HG02759 (cell line): ENCODE data around the gene ARPC1B.
"Not testable (repeated sequence)": the region's sequence is repeated elsewhere in the genome, so short reads cannot be mapped to it uniquely, and the experiment has no call there.

ENCODE experiments used
- ATAC-seq: cut with Tn5 transposase; IDR thresholded peaks from one replicate; pipeline ENCODE4 v1.9.1; 2021; ENCODE audit warnings: mild to moderate bottlenecking, moderate library complexity; ENCODE audit not compliant: unreplicated experiment

The ARPC1B gene

GRCh38 chr7:99366646-99367045 is 7.9 kb upstream of the ARPC1B start:
- ATAC-seq: no peak

GRCh38 chr7:99368750-99369389 is 5.7 kb upstream of the ARPC1B start:
- no peak for ATAC-seq

GRCh38 chr7:99369767-99370391 is 4.7 kb upstream of the ARPC1B start:
- no peak for ATAC-seq

- no peak for ATAC-seq
These were observed 3.1 kb upstream of the ARPC1B start for GRCh38 chr7:99371376-99371920.

- ATAC-seq: no peak
These were observed 2.0 kb upstream of the ARPC1B start for GRCh38 chr7:99372275-99373090.

GRCh38 chr7:99373091-99374066 is 1.2 kb upstream of the ARPC1B start:
- ATAC-seq: no peak

GRCh38 chr7:99375070-99375807 is 709 bp downstream of the ARPC1B start:
- ATAC-seq: peak; percentile 44

- ATAC-seq: no peak
These were observed 4.6 kb downstream of the ARPC1B start for GRCh38 chr7:99379043-99379577.

GRCh38 chr7:99379693-99380031 is 5.1 kb downstream of the ARPC1B start:
- ATAC-seq: not testable (repeated sequence)

GRCh38 chr7:99380032-99380822 is 5.7 kb downstream of the ARPC1B start:
- ATAC-seq: peak; percentile 41

- ATAC-seq: peak; percentile 83
These were observed 6.5 kb downstream of the ARPC1B start for GRCh38 chr7:99380823-99381663.

- ATAC-seq: no peak
These were observed 7.1 kb downstream of the ARPC1B start for GRCh38 chr7:99381664-99382075.

GRCh38 chr7:99383203-99383602 is 8.7 kb downstream of the ARPC1B start:
- ATAC-seq: no peak

- no peak for ATAC-seq
These were observed 9.4 kb downstream of the ARPC1B start for GRCh38 chr7:99383791-99384370.

GRCh38 chr7:99384523-99384922 is 10.0 kb downstream of the ARPC1B start:
- ATAC-seq: no peak

- ATAC-seq: no peak
These were observed 11.0 kb downstream of the ARPC1B start for GRCh38 chr7:99385564-99385963.

GRCh38 chr7:99386584-99387238 is 12.2 kb downstream of the ARPC1B start:
- peak; percentile 50 for ATAC-seq
